ENCODE measurements around the gene PDHX. TPM values are rescaled to one million over a fixed set of nuclear protein-coding genes. Genes with fewer than 3 reads are reported as not detected.

Gene PDHX
- total RNA-seq, 1 experiment from 2014 or later = 43.4 TPM

Small RNA genes within 50 kb of the gene (microRNA-seq; reads per million reads assigned to microRNA genes)
- 6.3 reads per million, percentile 18 among the genes with 10 or more reads in this experiment for gene MIR1343 (ENCODE audit: borderline number of aligned reads)

Other genes with a start within 250 kb of the PDHX start
- gene APIP, start 239 bp upstream of the PDHX start, total RNA-seq (2021) = 24.3 to 26.9 TPM (median 25.9 TPM) in 3 replicates
- 9.6 to 12.0 TPM (median 10.3 TPM) in 3 replicates for gene CD44, start 222.6 kb downstream of the PDHX start, total RNA-seq (2021)